BLaER1 treated with 17β-estradiol and CSF1 and Interleukin-3, amounts not matched to agents 10 nM and 100 nM (cell line): ENCODE results near the gene DDX42.

Experiments
- H3K27ac ChIP-seq, 11 experiments: shearing (Covaris generic); formaldehyde crosslinking; 2 replicates each; pipeline ENCODE4 v1.8.1; 2022
- H3K27me3 ChIP-seq, 11 experiments: shearing (Covaris generic); formaldehyde crosslinking; 2 replicates each; pipeline ENCODE4 v1.8.1; 2022
- H3K36me3 ChIP-seq, 11 experiments: shearing (Covaris generic); formaldehyde crosslinking; 2 replicates each; pipeline ENCODE4 v1.8.1; 2022
- H3K4me1 ChIP-seq, 10 experiments: shearing (Covaris generic); formaldehyde crosslinking; 2 replicates each; pipeline ENCODE4 v1.8.1; 2022
- H3K4me2 ChIP-seq, 11 experiments: shearing (Covaris generic); formaldehyde crosslinking; 2 replicates each; pipeline ENCODE4 v1.8.1; 2022
- H3K4me3 ChIP-seq, 10 experiments: shearing (Covaris generic); formaldehyde crosslinking; 2 replicates each; pipeline ENCODE4 v1.8.1; 2022
- H3K9ac ChIP-seq, 11 experiments: shearing (Covaris generic); formaldehyde crosslinking; 2 replicates each; pipeline ENCODE4 v1.8.1; 2022
- H3K9me3 ChIP-seq, 11 experiments: shearing (Covaris generic); formaldehyde crosslinking; replicated peaks in 1 of 11; 2 replicates each; pipeline ENCODE4 v1.8.1; 2022
- H4K20me1 ChIP-seq, 11 experiments: shearing (Covaris generic); formaldehyde crosslinking; 2 replicates each; pipeline ENCODE4 v1.8.1; 2022
- Cebpa-rat ChIP-seq, 11 experiments: shearing (Covaris generic); IDR thresholded peaks; 2 replicates each; pipeline ENCODE4 v1.8.1; 2022

Gene DDX42

GRCh38 chr17:63835167-63835720, 61.3 kb downstream of the DDX42 start:
- peak overlapping the region in 7 of 11 experiments; percentile 19 to 50 (median 26); a peak in 9 of 22 replicates for H3K9ac ChIP-seq
- TF ChIP-seq Cebpa-rat (IDR thresholded peaks at IDR 0.05) = no peak
- H3K4me3 ChIP-seq = no peak overlapping the region; a peak in 1 of 20 replicates
- no peaks in the 10 kb centered on the region for H3K9me3 ChIP-seq
- H3K27ac ChIP-seq = peak overlapping the region in 7 of 11 experiments; percentile 7 to 75 (median 32); a peak in 9 of 22 replicates
- peak overlapping the region; percentile 21 to 79 (median 59) for H3K4me2 ChIP-seq
- H3K36me3 ChIP-seq = peaks cover 70 to 82% (median 80%) of the 10 kb centered on the region in 11 experiments
- H4K20me1 ChIP-seq = peaks cover 44 to 99% (median 93%) of the 10 kb centered on the region in 11 experiments
- H3K27me3 ChIP-seq = no peaks in the 10 kb centered on the region
- peaks cover 61 to 99% (median 93%) of the 10 kb centered on the region in 10 experiments for H3K4me1 ChIP-seq

GRCh38 chr17:63836811-63837210, 62.8 kb downstream of the DDX42 start:
- H3K4me2 ChIP-seq = peak overlapping the region in 6 of 11 experiments; percentile 97 to 100 (median 100); a peak in 6 of 22 replicates
- H3K9ac ChIP-seq = peak overlapping the region in 4 of 11 experiments; percentile 13 to 97 (median 94); a peak in 3 of 22 replicates

GRCh38 chr17:63837480-63837879, 63.5 kb downstream of the DDX42 start:
- peaks cover 64 to 90% (median 85%) of the 10 kb centered on the region in 10 experiments for H3K4me1 ChIP-seq
- peak overlapping the region in 8 of 11 experiments; percentile 28 to 99 (median 96); a peak in 12 of 22 replicates for H3K9ac ChIP-seq
- H3K27me3 ChIP-seq = no peaks in the 10 kb centered on the region
- TF ChIP-seq Cebpa-rat (IDR thresholded peaks at IDR 0.05) = no peak
- no peaks in the 10 kb centered on the region for H3K9me3 ChIP-seq
- peaks cover 47 to 65% (median 57%) of the 10 kb centered on the region in 11 experiments for H3K36me3 ChIP-seq
- peaks cover 58 to 99% (median 90%) of the 10 kb centered on the region in 11 experiments for H4K20me1 ChIP-seq
- H3K27ac ChIP-seq = peak overlapping the region in 9 of 11 experiments; percentile 1 to 98 (median 95); a peak in 12 of 22 replicates
- H3K4me3 ChIP-seq = 0 out of 20 replicates have a peak overlapping the region, but pooled peaks of 2 of the 10 experiments have one; percentile 7 to 78
- H3K4me2 ChIP-seq = peak overlapping the region; percentile 31 to 100 (median 99); a peak in 21 of 22 replicates

More at GRCh38 chr17:63836811-63837210, 62.8 kb downstream of the DDX42 start:
- Histone ChIP-seq H4K20me1 (peaks cover 58 to 99% (median 94%) of the 10 kb centered on the region in 11 experiments), H3K4me1 (peaks cover 65 to 97% (median 91%) of the 10 kb centered on the region in 10 experiments), H3K27ac (peak overlapping the region in 4 of 11 experiments; percentile 15 to 97 (median 54); a peak in 3 of 22 replicates), H3K4me3 (no peak overlapping the region), H3K27me3 (no peaks in the 10 kb centered on the region), H3K36me3 (peaks cover 54 to 72% (median 64%) of the 10 kb centered on the region in 11 experiments), H3K9me3 (no peaks in the 10 kb centered on the region)
- no peak for TF ChIP-seq Cebpa-rat (IDR thresholded peaks at IDR 0.05)

GRCh38 chr17:63837962-63838600, 64.1 kb downstream of the DDX42 start:
- peaks cover 64 to 84% (median 80%) of the 10 kb centered on the region in 10 experiments for H3K4me1 ChIP-seq

GRCh38 chr17:63838631-63839171, 64.7 kb downstream of the DDX42 start:
- H4K20me1 ChIP-seq = peaks cover 58 to 86% (median 78%) of the 10 kb centered on the region in 11 experiments
- H3K27me3 ChIP-seq = no peaks in the 10 kb centered on the region
- H3K4me1 ChIP-seq = peaks cover 63 to 80% (median 76%) of the 10 kb centered on the region in 10 experiments
- H3K4me2 ChIP-seq = peak overlapping the region; percentile 97 to 100 (median 99)
- peak overlapping the region in 10 of 11 experiments; percentile 27 to 98 (median 96); a peak in 19 of 22 replicates for H3K27ac ChIP-seq
- H3K4me3 ChIP-seq = peak overlapping the region; percentile 7 to 100 (median 94); a peak in 18 of 20 replicates
- TF ChIP-seq Cebpa-rat (IDR thresholded peaks at IDR 0.05) = peak in 4 of 11 experiments; percentile 45 to 82 (median 56); a peak in 6 of 22 replicates
- peaks cover 35 to 53% (median 45%) of the 10 kb centered on the region in 11 experiments for H3K36me3 ChIP-seq
- H3K9ac ChIP-seq = peak overlapping the region; percentile 93 to 99 (median 96)
- no peaks in the 10 kb centered on the region for H3K9me3 ChIP-seq

More at GRCh38 chr17:63837962-63838600, 64.1 kb downstream of the DDX42 start:
- H3K9me3 ChIP-seq = no peaks in the 10 kb centered on the region
- peaks cover 58 to 93% (median 84%) of the 10 kb centered on the region in 11 experiments for H4K20me1 ChIP-seq
- H3K27me3 ChIP-seq = no peaks in the 10 kb centered on the region
- H3K27ac ChIP-seq = peak overlapping the region in 9 of 11 experiments; percentile 1 to 98 (median 96); a peak in 17 of 22 replicates
- peak overlapping the region; percentile 97 to 100 (median 99) for H3K4me2 ChIP-seq
- peak overlapping the region in 6 of 10 experiments; percentile 78 to 100 (median 96); a peak in 7 of 20 replicates for H3K4me3 ChIP-seq
- peak overlapping the region; percentile 93 to 99 (median 96); a peak in 19 of 22 replicates for H3K9ac ChIP-seq
- H3K36me3 ChIP-seq = peaks cover 41 to 59% (median 51%) of the 10 kb centered on the region in 11 experiments
- TF ChIP-seq Cebpa-rat (IDR thresholded peaks at IDR 0.05) = no peak

- H3K9ac ChIP-seq = peak overlapping the region; percentile 93 to 99 (median 96)
- H3K4me3 ChIP-seq = peak overlapping the region; percentile 78 to 100 (median 95)
- peak overlapping the region; percentile 97 to 100 (median 99) for H3K4me2 ChIP-seq
- H3K9me3 ChIP-seq = no peaks in the 10 kb centered on the region
- H3K27ac ChIP-seq = peak overlapping the region; percentile 45 to 98 (median 96)
- no peaks in the 10 kb centered on the region for H3K27me3 ChIP-seq
- no peak for TF ChIP-seq Cebpa-rat (IDR thresholded peaks at IDR 0.05)
- H3K4me1 ChIP-seq = peaks cover 54 to 79% (median 75%) of the 10 kb centered on the region in 10 experiments
- H4K20me1 ChIP-seq = peaks cover 52 to 67% (median 62%) of the 10 kb centered on the region in 11 experiments
- peaks cover 19 to 32% (median 27%) of the 10 kb centered on the region in 11 experiments for H3K36me3 ChIP-seq
Measured at GRCh38 chr17:63840591-63841349, 66.8 kb downstream of the DDX42 start.

GRCh38 chr17:63841350-63842172, 67.6 kb downstream of the DDX42 start:
- no peaks in the 10 kb centered on the region for H3K27me3 ChIP-seq
- TF ChIP-seq Cebpa-rat (IDR thresholded peaks at IDR 0.05) = no peak
- no peaks in the 10 kb centered on the region for H3K9me3 ChIP-seq

More at GRCh38 chr17:63841350-63842172, 67.6 kb downstream of the DDX42 start:
- peaks cover 53 to 72% (median 70%) of the 10 kb centered on the region in 10 experiments for H3K4me1 ChIP-seq
- peak overlapping the region; percentile 93 to 99 (median 96) for H3K9ac ChIP-seq
- H4K20me1 ChIP-seq = peaks cover 45 to 59% (median 54%) of the 10 kb centered on the region in 11 experiments
- H3K4me2 ChIP-seq = peak overlapping the region; percentile 97 to 100 (median 99)
- peak overlapping the region; percentile 90 to 98 (median 96) for H3K27ac ChIP-seq
- peaks cover 11 to 24% (median 19%) of the 10 kb centered on the region in 11 experiments for H3K36me3 ChIP-seq
- peak overlapping the region; percentile 78 to 100 (median 95) for H3K4me3 ChIP-seq
